Measurements from ENCODE around the gene TSPAN4.

DNA sequence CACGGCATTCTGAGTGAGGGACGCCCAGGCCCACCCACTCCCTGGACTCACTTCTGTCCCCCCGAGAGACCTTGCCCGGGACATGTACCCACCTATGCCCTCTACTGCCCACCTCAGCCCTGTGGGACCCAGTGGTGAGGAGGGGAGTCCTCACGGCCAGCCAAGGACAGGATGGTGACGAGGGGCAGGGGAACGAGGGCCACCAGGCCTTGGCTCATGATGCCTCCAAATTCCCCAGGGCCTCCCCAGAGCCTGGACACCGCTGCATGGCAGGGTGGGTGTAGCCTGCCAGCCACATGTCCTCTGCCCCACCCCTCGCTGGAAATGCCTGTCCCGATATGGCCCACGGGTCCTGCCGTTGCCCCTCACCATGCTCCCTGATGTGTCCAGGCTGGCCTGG is 26.1 kb downstream of the TSPAN4 start:
- TF ChIP-seq POLR2A (IDR thresholded peaks at IDR 0.05; ENCODE audit: low read length) (no peak), GATA1 (IDR thresholded peaks at IDR 0.05; ENCODE audit: low read depth, low read length) (no peak)
